Measurements from ENCODE around the gene RCBTB2.

DNA sequence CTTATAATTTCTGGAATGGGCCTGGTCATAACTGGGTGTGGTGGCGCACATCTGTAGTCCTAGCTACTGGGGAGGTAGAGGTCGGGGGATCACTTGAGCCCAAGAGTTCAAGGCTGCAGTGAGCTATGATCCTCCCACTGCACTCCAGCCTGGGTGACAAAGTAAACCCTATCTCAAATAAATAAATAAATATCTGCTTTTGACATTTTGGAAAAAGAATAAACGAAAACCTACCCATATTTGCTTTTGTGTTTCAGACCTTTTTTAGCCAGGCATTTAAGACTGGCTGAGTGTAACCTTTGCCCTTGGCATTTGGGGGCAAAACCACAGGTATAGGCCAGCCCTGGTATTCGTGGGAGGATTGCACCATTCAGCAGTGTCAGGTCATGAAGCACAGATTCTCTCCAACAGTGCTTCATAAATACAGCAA, 14.8 kb upstream of the RCBTB2 start:
- TF ChIP-seq CTCF (IDR thresholded peaks at IDR 0.05) (no peak), POLR2A (IDR thresholded peaks at IDR 0.05) (no peak)
